HG03060 (cell line): ENCODE measurements around the gene EGFR.

Experiments
- ATAC-seq: cut with Tn5 transposase; IDR thresholded peaks from one replicate; pipeline ENCODE4 v1.9.1; 2021; ENCODE audit warnings: low read depth, moderate number of reproducible peaks; ENCODE audit not compliant: unreplicated experiment

Gene EGFR

DNA sequence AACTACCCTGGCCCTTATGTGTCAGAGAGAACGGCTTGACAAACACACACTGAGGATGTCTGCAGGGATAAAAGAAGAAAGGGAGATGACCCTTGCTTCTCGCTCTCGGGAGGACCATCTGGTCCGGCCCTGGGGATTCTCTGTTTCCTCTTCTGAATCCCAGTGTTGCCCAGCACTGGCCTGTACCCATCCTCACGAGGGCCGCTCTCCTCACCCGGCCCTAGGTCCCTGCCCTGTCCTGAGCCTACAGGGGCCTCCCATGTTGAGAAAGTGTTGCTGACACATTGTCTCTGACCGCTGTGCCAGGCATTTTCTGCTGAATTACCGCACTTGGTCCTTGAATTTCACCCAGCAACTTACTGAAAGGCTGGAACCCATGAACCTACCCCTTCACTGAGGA, 174.4 kb downstream of the EGFR start:
- ATAC-seq: no peak

DNA sequence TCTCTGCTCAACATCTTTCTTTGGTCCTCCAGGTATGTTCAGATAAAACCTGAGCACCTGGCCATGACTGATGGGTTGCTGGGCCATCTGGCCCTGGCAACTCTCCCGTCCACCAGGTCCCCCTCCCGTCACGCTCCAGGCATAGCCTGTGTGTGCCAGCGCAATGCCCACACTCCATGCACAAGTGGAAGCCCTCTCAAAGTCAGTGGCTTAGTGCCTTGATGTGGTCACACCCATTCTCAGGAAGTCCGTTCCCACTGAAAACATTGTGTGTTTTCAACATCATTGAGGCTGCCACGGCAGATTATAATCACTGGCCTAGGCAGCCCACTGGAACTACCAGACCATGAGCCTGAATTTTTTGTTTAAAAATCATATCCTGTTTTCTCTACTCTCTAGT, 175.7 kb downstream of the EGFR start:
- ATAC-seq: no peak

DNA sequence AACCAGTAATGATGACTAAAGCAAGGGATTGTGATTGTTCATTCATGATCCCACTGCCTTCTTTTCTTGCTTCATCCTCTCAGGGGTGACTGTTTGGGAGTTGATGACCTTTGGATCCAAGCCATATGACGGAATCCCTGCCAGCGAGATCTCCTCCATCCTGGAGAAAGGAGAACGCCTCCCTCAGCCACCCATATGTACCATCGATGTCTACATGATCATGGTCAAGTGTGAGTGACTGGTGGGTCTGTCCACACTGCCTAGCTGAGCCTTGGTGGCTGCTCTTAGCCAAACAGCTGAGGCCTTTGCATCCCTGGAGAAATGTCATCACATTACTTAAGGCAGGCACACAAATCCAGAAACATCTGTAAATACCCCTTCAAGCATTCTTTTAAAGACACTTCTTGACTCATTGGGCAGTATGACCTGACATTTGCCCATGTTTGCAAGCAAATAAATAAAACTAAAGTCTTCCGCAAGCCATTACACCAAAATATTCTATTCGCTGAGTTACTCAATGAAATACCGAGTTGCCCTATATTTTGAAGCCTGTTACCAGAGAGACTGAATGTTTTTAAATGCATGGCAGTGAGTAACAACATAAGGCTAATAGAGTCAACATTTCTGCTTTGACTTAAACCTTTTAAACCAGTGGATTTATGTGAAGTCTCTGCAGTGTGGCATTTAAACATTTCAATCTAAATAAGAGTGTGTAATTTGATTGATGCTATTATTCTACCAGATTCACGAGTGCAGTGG, 180.0 kb downstream of the EGFR start:
- no peak for ATAC-seq

DNA sequence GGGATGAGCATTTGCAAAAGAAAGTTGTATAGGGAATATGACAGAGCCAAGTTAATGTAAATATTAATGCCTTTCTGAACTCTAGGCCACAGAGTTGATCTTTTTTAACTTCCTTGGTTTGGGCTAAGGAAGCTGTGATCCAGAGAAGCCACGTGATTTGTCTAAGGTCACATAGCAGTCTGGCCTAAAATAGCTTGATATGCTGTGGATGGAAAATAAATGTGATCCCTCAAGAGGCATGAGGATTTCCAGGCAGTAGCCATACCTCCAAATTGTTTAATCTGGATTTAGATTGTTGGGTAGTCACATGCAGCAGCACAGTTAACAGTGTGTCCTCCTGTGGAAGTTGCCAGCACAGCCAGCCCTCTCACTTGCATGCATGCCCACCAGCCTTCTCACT, 180.6 kb downstream of the EGFR start:
- no peak for ATAC-seq

DNA sequence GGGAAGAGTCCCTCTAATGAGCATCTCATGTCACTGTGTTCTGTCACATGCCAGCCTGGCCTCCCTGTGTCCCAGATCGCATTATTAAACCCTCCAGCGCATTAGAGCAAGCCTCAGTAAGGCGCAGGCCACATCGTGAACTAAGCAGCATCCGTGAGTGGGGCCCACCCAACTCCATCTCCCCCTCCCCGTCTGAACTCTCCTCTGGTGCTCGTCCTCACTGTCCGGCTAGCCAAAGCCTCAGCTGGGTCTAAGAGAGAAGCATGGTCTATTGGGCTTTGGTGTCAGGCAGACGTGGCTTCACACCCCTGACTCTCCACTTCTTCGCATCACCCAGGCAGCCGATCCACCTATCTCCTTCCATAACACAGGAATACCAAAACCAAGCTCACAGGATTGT, 181.6 kb downstream of the EGFR start:
- no peak for ATAC-seq

DNA sequence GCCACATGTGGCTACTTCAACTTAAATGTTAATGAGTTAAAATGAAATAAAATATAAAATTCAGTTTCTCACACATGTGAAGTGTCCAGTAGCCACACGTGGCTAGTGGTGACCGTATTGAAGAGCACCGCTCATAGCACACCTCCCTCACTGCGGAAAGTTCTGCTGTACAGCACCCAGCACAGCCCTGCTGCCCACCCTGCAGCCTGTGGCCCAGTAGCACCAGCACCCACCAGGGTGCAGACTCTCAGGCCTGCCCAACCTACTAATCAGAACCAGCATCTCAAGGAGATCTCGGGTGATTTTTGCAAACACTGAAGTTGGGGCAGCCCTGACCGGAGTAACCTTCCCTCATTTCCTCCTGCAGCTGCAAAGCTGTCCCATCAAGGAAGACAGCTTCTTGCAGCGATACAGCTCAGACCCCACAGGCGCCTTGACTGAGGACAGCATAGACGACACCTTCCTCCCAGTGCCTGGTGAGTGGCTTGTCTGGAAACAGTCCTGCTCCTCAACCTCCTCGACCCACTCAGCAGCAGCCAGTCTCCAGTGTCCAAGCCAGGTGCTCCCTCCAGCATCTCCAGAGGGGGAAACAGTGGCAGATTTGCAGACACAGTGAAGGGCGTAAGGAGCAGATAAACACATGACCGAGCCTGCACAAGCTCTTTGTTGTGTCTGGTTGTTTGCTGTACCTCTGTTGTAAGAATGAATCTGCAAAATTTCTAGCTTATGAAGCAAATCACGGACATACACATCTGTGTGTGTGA, 183.5 kb downstream of the EGFR start:
- no peak for ATAC-seq

DNA sequence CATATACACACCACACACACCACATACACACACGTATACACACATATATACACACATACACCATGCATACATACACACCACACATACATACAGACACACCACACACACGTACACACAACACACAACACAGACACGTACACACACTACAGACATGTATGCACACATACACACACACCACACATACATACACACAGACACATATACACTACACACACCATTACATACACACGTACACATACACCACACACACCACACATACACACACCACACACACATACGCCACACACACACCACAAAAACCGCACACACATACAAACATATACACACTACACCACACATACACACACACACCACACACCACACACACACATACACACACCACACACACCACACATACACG, 184.5 kb downstream of the EGFR start:
- no peak for ATAC-seq

DNA sequence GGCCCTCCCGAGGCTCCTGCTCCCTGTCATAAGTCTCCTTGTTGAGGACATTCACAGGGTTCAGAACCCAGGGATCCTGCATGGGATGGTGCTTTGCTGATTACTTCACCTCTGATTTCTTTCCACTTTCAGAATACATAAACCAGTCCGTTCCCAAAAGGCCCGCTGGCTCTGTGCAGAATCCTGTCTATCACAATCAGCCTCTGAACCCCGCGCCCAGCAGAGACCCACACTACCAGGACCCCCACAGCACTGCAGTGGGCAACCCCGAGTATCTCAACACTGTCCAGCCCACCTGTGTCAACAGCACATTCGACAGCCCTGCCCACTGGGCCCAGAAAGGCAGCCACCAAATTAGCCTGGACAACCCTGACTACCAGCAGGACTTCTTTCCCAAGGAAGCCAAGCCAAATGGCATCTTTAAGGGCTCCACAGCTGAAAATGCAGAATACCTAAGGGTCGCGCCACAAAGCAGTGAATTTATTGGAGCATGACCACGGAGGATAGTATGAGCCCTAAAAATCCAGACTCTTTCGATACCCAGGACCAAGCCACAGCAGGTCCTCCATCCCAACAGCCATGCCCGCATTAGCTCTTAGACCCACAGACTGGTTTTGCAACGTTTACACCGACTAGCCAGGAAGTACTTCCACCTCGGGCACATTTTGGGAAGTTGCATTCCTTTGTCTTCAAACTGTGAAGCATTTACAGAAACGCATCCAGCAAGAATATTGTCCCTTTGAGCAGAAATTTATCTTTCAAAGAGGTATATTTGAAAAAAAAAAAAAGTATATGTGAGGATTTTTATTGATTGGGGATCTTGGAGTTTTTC, 186.5 kb downstream of the EGFR start:
- no peak for ATAC-seq

DNA sequence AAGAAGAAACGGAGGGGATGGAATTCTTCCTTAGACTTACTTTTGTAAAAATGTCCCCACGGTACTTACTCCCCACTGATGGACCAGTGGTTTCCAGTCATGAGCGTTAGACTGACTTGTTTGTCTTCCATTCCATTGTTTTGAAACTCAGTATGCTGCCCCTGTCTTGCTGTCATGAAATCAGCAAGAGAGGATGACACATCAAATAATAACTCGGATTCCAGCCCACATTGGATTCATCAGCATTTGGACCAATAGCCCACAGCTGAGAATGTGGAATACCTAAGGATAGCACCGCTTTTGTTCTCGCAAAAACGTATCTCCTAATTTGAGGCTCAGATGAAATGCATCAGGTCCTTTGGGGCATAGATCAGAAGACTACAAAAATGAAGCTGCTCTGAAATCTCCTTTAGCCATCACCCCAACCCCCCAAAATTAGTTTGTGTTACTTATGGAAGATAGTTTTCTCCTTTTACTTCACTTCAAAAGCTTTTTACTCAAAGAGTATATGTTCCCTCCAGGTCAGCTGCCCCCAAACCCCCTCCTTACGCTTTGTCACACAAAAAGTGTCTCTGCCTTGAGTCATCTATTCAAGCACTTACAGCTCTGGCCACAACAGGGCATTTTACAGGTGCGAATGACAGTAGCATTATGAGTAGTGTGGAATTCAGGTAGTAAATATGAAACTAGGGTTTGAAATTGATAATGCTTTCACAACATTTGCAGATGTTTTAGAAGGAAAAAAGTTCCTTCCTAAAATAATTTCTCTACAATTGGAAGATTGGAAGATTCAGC, 187.6 kb downstream of the EGFR start:
- no peak for ATAC-seq

DNA sequence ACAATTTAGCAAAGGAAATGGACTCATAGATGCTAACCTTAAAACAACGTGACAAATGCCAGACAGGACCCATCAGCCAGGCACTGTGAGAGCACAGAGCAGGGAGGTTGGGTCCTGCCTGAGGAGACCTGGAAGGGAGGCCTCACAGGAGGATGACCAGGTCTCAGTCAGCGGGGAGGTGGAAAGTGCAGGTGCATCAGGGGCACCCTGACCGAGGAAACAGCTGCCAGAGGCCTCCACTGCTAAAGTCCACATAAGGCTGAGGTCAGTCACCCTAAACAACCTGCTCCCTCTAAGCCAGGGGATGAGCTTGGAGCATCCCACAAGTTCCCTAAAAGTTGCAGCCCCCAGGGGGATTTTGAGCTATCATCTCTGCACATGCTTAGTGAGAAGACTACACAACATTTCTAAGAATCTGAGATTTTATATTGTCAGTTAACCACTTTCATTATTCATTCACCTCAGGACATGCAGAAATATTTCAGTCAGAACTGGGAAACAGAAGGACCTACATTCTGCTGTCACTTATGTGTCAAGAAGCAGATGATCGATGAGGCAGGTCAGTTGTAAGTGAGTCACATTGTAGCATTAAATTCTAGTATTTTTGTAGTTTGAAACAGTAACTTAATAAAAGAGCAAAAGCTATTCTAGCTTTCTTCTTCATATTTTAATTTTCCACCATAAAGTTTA, 188.8 kb downstream of the EGFR start:
- no peak for ATAC-seq

DNA sequence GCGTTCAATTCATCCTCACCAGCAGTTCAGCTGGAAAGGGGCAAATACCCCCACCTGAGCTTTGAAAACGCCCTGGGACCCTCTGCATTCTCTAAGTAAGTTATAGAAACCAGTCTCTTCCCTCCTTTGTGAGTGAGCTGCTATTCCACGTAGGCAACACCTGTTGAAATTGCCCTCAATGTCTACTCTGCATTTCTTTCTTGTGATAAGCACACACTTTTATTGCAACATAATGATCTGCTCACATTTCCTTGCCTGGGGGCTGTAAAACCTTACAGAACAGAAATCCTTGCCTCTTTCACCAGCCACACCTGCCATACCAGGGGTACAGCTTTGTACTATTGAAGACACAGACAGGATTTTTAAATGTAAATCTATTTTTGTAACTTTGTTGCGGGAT, 190.5 kb downstream of the EGFR start:
- ATAC-seq: no peak

DNA sequence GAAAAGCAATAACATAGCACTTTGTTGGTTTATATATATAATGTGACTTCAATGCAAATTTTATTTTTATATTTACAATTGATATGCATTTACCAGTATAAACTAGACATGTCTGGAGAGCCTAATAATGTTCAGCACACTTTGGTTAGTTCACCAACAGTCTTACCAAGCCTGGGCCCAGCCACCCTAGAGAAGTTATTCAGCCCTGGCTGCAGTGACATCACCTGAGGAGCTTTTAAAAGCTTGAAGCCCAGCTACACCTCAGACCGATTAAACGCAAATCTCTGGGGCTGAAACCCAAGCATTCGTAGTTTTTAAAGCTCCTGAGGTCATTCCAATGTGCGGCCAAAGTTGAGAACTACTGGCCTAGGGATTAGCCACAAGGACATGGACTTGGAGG, 191.4 kb downstream of the EGFR start:
- no peak for ATAC-seq

DNA sequence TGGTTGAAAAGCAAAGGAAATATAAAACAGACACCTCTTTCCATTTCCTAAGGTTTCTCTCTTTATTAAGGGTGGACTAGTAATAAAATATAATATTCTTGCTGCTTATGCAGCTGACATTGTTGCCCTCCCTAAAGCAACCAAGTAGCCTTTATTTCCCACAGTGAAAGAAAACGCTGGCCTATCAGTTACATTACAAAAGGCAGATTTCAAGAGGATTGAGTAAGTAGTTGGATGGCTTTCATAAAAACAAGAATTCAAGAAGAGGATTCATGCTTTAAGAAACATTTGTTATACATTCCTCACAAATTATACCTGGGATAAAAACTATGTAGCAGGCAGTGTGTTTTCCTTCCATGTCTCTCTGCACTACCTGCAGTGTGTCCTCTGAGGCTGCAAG, 191.9 kb downstream of the EGFR start:
- ATAC-seq: no peak

DNA sequence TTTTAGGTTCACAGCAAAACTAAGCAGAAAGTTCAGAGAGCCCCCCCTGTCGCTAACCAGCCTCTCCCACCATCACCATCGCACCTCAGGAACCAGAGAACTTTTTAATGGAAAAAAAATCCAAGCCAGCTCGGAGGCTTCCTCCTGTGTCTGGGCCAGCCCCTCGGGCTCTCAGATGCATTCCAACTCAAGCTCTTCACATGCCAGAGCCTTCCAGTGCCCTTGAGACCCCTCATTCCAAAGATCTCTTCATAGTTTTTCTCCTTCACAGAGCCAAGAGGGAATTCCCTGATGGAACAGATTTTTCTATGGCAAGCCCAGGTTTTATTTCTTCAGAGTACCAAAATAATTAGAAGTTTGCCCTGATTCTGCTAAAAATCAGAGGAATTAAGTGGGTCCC, 192.9 kb downstream of the EGFR start:
- ATAC-seq: no peak

DNA sequence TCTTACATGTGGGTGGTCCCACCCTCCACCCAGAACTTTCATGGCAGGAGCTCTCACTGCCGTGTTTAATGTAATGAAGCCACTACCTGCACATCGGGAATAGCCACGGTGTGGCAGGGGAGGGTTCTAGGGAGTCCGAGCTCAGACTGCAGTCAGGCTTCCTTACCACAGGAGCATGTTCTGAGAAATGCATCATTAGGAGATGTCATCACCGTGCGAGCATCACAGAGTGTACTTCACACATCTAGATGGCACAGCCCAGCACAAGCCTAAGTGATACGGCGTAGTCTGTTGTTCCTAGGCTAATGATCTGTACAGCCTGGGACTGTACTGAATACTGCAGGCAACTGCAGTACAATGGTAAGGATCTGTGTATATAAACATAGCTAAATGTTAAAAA, 193.4 kb downstream of the EGFR start:
- no peak for ATAC-seq

DNA sequence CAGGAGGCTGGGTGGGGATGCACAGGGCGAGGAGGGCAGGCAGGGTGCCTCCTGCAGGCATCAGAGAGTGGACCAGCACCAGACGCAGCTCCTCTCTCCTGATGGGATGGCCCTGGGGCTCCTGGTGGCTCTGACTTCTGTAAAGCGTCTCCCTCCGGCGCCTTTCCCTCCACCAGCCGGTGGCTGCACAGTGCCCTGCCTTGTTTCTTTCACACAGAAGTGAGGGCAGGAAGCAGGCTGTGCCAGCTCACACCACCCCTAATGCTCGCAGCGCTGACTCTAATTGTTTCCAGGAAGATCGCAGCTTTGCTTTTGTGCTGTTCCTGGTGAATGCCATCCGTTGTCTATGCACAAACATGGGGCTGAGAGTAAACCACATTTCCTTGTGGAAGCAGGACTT, 194.0 kb downstream of the EGFR start:
- ATAC-seq: no peak

DNA sequence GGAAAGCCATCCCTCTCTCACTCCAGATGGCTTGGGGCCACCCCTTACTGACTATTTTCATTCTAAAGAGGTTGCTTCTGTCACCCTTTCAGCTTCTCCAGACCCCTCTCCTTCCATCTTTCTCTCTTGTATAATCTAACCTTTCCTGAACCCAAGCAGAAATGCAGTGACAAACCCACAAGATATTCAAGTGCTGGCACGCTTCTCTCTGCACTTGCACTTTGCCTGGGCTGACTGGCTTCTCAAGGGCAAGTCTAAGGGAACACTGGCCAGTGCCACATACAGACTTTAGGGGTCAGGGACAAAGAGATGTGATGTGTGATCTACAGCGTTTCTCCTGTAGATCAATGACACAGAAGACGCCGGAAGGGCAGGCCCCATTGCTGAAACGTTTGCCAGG, 195.9 kb downstream of the EGFR start:
- ATAC-seq: no peak

DNA sequence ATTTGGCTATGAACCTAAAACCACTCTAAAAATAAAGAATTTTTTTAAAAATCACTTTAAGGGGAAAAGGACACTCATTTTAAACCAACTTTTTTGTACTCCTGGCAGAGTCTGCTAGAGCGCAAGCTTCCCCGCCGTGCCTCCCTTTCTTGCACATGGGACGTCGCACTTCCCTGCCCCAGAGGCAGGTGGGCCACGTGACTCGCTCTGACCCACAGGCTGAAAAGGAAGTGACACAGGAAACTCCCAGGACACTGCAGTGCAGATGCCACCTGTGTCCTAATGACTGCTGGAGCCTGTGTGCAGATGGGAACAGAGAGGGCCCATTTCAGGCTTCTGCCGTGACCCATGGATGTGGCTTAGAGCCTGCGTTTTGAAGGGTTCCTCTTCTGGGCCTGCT, 204.2 kb downstream of the EGFR start:
- no peak for ATAC-seq

DNA sequence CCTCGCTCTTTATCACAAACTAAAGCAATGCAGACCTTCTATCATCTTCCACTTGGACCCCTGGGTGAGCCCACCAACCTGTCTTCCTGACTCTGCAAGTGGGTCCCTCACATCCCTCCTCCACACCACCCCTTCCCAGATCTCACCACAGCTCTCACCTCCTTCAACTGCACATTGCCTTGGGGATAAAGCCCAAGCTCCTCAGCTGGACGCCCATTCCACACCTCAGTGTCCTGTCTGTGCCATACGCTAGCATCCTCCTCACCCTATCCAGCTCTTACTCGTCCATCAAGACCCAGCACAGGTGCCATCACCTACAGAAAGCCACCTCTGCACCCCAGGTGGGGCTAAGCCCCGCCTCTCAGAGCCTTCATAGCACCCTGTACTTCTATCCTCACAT, 205.3 kb downstream of the EGFR start:
- no peak for ATAC-seq

DNA sequence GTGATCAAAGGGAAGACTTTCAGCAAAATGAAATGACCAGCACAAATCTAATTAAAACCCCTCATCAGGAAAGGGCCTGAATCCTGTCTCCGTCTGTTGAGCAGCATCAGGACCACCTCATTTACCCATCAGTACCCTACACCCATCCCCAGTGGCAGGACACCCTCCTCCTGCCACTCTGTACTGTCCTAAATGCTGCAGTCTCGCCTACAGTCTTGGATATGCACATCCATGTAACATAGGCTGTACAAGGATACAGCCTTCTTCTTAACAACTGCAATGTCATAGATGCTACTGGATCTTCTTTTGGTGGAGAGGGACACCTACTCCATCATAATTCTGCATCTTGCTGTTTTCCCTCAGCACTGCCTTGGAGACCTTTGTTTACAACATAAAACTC, 206.0 kb downstream of the EGFR start:
- no peak for ATAC-seq
